Erythroblast (primary cell): ENCODE data around the gene PPARGC1A.

Source experiments
- GATA1 ChIP-seq: IDR thresholded peaks from 2 replicates; pipeline ENCODE4 v1.6.1; 2011; ENCODE audit warnings: low read depth, mild to moderate bottlenecking, control low read depth, low read length, moderate library complexity
- POLR2A ChIP-seq: IDR thresholded peaks from 2 replicates; pipeline ENCODE4 v1.6.1; 2011; ENCODE audit warnings: mild to moderate bottlenecking, low read length

DNA sequence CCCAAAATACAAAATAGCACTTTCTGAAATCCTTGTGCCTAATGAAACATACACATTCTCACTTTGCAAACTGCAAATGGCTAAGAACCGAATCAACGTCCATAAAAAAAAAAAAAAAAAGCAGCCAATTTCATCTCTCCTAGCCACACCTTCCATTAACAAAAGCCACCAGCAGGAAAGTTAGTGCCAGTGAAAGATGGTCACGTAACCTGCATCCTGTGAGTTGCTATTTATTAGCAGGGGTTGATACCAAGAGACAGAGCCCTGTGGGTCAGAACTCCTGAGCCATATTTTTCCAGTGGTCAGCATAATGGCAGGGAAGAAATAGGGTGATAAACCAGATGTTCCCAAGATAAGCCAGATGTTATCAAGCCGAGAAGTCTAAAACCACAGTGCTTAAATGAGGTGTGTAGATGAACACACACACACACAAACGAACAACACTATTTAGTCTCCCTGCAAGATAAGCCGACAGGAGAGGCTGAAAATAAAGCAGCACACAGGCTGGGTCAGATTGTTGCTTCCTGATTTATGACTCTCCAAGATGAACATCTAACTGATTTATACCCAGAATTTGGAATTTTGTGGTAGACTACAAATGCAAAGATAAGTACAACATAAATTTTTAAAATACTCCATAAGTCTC, 11.5 kb downstream of the PPARGC1A start:
- no peak for TF ChIP-seq POLR2A
- TF ChIP-seq GATA1: no peak
